H1 (cell line): ENCODE results near the gene KIF26B. TPM values are rescaled to one million over a fixed set of nuclear protein-coding genes. Genes with fewer than 3 reads are reported as not detected.

Source experiments
- CTCF ChIA-PET: fragments of 300-600 bp; sonication (Branson Sonifier 250); formaldehyde crosslinking; loops from one replicate; lab custom pipeline; 2021; ENCODE audit not compliant: partially characterized antibody; lab: Charles Lee
- POLR2A ChIA-PET: fragments of 300-600 bp; sonication (Branson Sonifier 250); formaldehyde crosslinking; loops from one replicate; lab custom pipeline; 2021; ENCODE audit warnings: inconsistent platforms; ENCODE audit not compliant: partially characterized antibody; lab: Charles Lee
- DNase-seq, 2 experiments: peaks; one replicate each; pipeline versions ENCODE4 v3.0.0 to v3.0.0-alpha.2; 2010 to 2022; ENCODE audit warnings: low spot score in 2 of 2, low read depth in 1 of 2, mixed read lengths in 1 of 2
- FAIRE-seq: peaks from 2 replicates; lab custom pipeline; 2011; peaks lifted over from hg19 to GRCh38; lab: Jason Lieb, UNC
- H2AFZ ChIP-seq: 2 replicates; pipeline ENCODE4 v1.8.1; 2012; ENCODE audit warnings: low read length, inconsistent platforms
- H2AK5ac ChIP-seq: 2 replicates; pipeline ENCODE4 v1.6.1; 2013; ENCODE audit warnings: low read depth, low read length
- H2BK120ac ChIP-seq: replicated peaks from 2 replicates; pipeline ENCODE3; 2013; ENCODE audit warnings: low read depth, low read length, inconsistent platforms
- H2BK12ac ChIP-seq: 2 replicates; pipeline ENCODE4 v1.6.1; 2013; ENCODE audit warnings: low read depth, low read length
- H2BK15ac ChIP-seq: 2 replicates; pipeline ENCODE4 v1.6.1; 2013; ENCODE audit warnings: low read length
- H2BK20ac ChIP-seq: 2 replicates; pipeline ENCODE4 v1.6.1; 2013; ENCODE audit warnings: low read length
- H2BK5ac ChIP-seq: 2 replicates; pipeline ENCODE4 v1.6.1; 2013; ENCODE audit warnings: low read depth, low read length
- H3K14ac ChIP-seq: 2 replicates; pipeline ENCODE4 v1.6.1; 2013; ENCODE audit warnings: inconsistent platforms; ENCODE audit not compliant: insufficient read length
- H3K18ac ChIP-seq: 2 replicates; pipeline ENCODE4 v1.6.1; 2013; ENCODE audit warnings: low read length; ENCODE audit errors: extremely low read depth
- H3K23ac ChIP-seq: 2 replicates; pipeline ENCODE4 v1.6.1; 2013; ENCODE audit warnings: inconsistent platforms; ENCODE audit not compliant: insufficient read length
- H3K23me2 ChIP-seq: 2 replicates; pipeline ENCODE4 v1.6.1; 2013; ENCODE audit warnings: low read depth, low read length
- H3K27ac ChIP-seq: 2 replicates; pipeline ENCODE4 v1.6.1; 2011; ENCODE audit warnings: low read depth, low read length, inconsistent platforms
- H3K27me3 ChIP-seq, 4 experiments: replicated peaks in 1 of 4; 1 replicate in 1 of 4; 2 replicates in 3 of 4; pipeline versions ENCODE4 v1.6.1 to v1.8.1; 2011 to 2013; ENCODE audit warnings: low read length in 3 of 4, mild to moderate bottlenecking in 3 of 4, inconsistent platforms in 2 of 4, mixed read lengths in 2 of 4, moderate library complexity in 1 of 4; ENCODE audit not compliant: control insufficient read depth in 3 of 4, insufficient read depth in 3 of 4; ENCODE audit errors: extremely low read depth in 1 of 4
- H3K36me3 ChIP-seq, 4 experiments: 2 replicates each; pipeline versions ENCODE4 v1.6.1 to v1.8.1; 2011 to 2013; ENCODE audit warnings: mild to moderate bottlenecking in 4 of 4, low read length in 3 of 4, moderate library complexity in 2 of 4, control low read depth in 1 of 4, inconsistent platforms in 1 of 4; ENCODE audit not compliant: insufficient read depth in 4 of 4, control insufficient read depth in 2 of 4
- H3K4ac ChIP-seq: replicated peaks from 2 replicates; pipeline ENCODE3; 2013; ENCODE audit warnings: low read length, low read depth, mixed read lengths, inconsistent platforms; ENCODE audit not compliant: insufficient read length
- H3K4me1 ChIP-seq, 4 experiments: replicated peaks in 1 of 4; 1 replicate in 1 of 4; 2 replicates in 3 of 4; pipeline versions ENCODE4 v1.6.1 to v1.8.1; 2011 to 2013; ENCODE audit warnings: low read length in 3 of 4, inconsistent platforms in 2 of 4, mixed read lengths in 1 of 4; ENCODE audit not compliant: insufficient read depth in 4 of 4, control insufficient read depth in 3 of 4
- H3K4me2 ChIP-seq, 2 experiments: 2 replicates each; pipeline versions ENCODE4 v1.6.1 to v1.8.1; 2011 to 2013; ENCODE audit warnings: low read depth in 2 of 2, low read length in 2 of 2, control low read depth in 1 of 2, inconsistent platforms in 1 of 2, mild to moderate bottlenecking in 1 of 2; ENCODE audit not compliant: insufficient read depth in 1 of 2
- H3K4me3 ChIP-seq, 4 experiments: fragments of 200-600, 300-600 bp in 1 of 4; sonication (generic), shearing (Covaris generic), sonication (Bioruptor Twin) in 1 of 4; 2 replicates each; pipeline versions ENCODE4 v1.5.1 to v1.8.1; 2011 to 2016; ENCODE audit warnings: low read length in 4 of 4, low read depth in 3 of 4, control low read depth in 2 of 4, inconsistent platforms in 2 of 4, mild to moderate bottlenecking in 2 of 4, mixed read lengths in 1 of 4, moderate library complexity in 1 of 4; ENCODE audit not compliant: insufficient read depth in 2 of 4; ENCODE audit errors: extremely low read depth in 1 of 4
- H3K56ac ChIP-seq: replicated peaks from 2 replicates; pipeline ENCODE3; 2013; ENCODE audit warnings: low read depth, mild to moderate bottlenecking, mixed read lengths, low read length, inconsistent platforms; ENCODE audit not compliant: insufficient read length
- H3K79me1 ChIP-seq: 2 replicates; pipeline ENCODE4 v1.6.1; 2013; ENCODE audit warnings: low read depth, low read length, control low read depth
- H3K79me2 ChIP-seq, 2 experiments: 2 replicates each; pipeline versions ENCODE4 v1.6.1 to v1.8.1; 2012 to 2013; ENCODE audit warnings: low read length in 2 of 2, mild to moderate bottlenecking in 2 of 2, inconsistent platforms in 1 of 2; ENCODE audit not compliant: insufficient read depth in 2 of 2, control insufficient read depth in 1 of 2
- H3K9ac ChIP-seq, 4 experiments: replicated peaks in 1 of 4; 1 replicate in 1 of 4; 2 replicates in 3 of 4; pipeline versions ENCODE4 v1.6.1 to v1.8.1; 2011 to 2013; ENCODE audit warnings: low read depth in 3 of 4, low read length in 3 of 4, control low read depth in 2 of 4, mild to moderate bottlenecking in 2 of 4, moderate library complexity in 2 of 4, inconsistent platforms in 1 of 4; ENCODE audit errors: extremely low read depth in 1 of 4
- H3K9me3 ChIP-seq, 2 experiments: 2 replicates each; pipeline versions ENCODE4 v1.6.1 to v1.8.1; 2012 to 2013; ENCODE audit warnings: mild to moderate bottlenecking in 2 of 2, moderate library complexity in 2 of 2, control low read depth in 1 of 2, inconsistent platforms in 1 of 2, low read depth in 1 of 2, low read length in 1 of 2, mixed read lengths in 1 of 2; ENCODE audit not compliant: insufficient read depth in 2 of 2
- H4K20me1 ChIP-seq, 2 experiments: replicated peaks in 1 of 2; 2 replicates each; pipeline versions ENCODE3 to v1.8.1; 2011 to 2013; ENCODE audit warnings: inconsistent platforms in 2 of 2, low read length in 2 of 2, mild to moderate bottlenecking in 1 of 2; ENCODE audit not compliant: insufficient read depth in 2 of 2, control insufficient read depth in 1 of 2
- H4K5ac ChIP-seq: 2 replicates; pipeline ENCODE4 v1.6.1; 2013; ENCODE audit warnings: low read length, low read depth, mixed read lengths, inconsistent platforms; ENCODE audit not compliant: insufficient read length
- H4K8ac ChIP-seq: 2 replicates; pipeline ENCODE4 v1.8.0; 2013; ENCODE audit warnings: mild to moderate bottlenecking, moderate library complexity, low read length, inconsistent platforms; ENCODE audit not compliant: insufficient read depth; ENCODE audit errors: extremely low read depth
- H4K91ac ChIP-seq: replicated peaks from 2 replicates; pipeline ENCODE3; 2013; ENCODE audit warnings: low read length, mixed read lengths, inconsistent platforms; ENCODE audit not compliant: insufficient read length
- ATF2 ChIP-seq: IDR thresholded peaks from 2 replicates; pipeline ENCODE4 v1.6.1; 2012; ENCODE audit warnings: low read length, inconsistent platforms
- CBX8 ChIP-seq: fragments of 300-800, 300-1000 bp; sonication (generic); IDR thresholded peaks from 2 replicates; pipeline ENCODE4 v1.7.1; 2016; ENCODE audit warnings: low read depth, low read length, borderline replicate concordance
- SIX5 ChIP-seq: IDR thresholded peaks from 2 replicates; pipeline ENCODE4 v1.6.1; 2011; ENCODE audit warnings: mild to moderate bottlenecking, low read depth, low read length
- TAF7 ChIP-seq: optimal IDR thresholded peaks from 2 replicates; pipeline ENCODE3; 2011; ENCODE audit warnings: low read depth, mild to moderate bottlenecking, inconsistent platforms, low read length, moderate library complexity, borderline replicate concordance
- WGBS, 2 experiments: shearing (Covaris generic) in 1 of 2; methylation state at CpG; one replicate each; pipeline versions ENCODE4 v1.1.6 to v1.1.7; 2013 to 2015; ENCODE audit warnings: low lambda C conversion rate in 2 of 2, mixed read lengths in 2 of 2, inconsistent platforms in 1 of 2, low coverage in 1 of 2, missing lambda C conversion rate in 1 of 2; ENCODE audit not compliant: insufficient replicate concordance in 2 of 2, insufficient coverage in 1 of 2, insufficient read length in 1 of 2; ENCODE audit errors: extremely low coverage in 1 of 2, missing lambda C conversion rate in 1 of 2; 5-methylcytosine and 5-hydroxymethylcytosine counted together
- polyA plus RNA-seq, 7 experiments: library from polyadenylated mRNA; depleted of rRNA in 3 of 7; stranded (reverse) in 5 of 7; unstranded in 2 of 7; fragments of >200 nt in 5 of 7; fragments of 200-250 nt in 2 of 7; gene quantifications; 1 replicate in 5 of 7; 2 replicates in 1 of 7; 4 replicates in 1 of 7; pipeline versions ENCODE4 v1.2.1 to v1.2.3, GENCODE V29; 2011 to 2013; ENCODE audit warnings: missing spikeins in 2 of 7, mixed read lengths in 2 of 7
- total RNA-seq: library from RNA; stranded (reverse); fragmentation: NEBNext Ultra II Directional; extraction: Animal tissue kit (Norgen Biotek cat#: 25700); gene quantifications from 2 replicates; pipeline ENCODE4 v1.2.1, GENCODE V29; 2021

KIF26B gene
- total and polyA plus RNA-seq, 2 of the 8 experiments (the other 6 are each of a cell fraction or from before 2014, with no cell fraction given) = 0.06 to 0.28 TPM

GRCh38 chr1:245685111-245685810, 530.5 kb downstream of the KIF26B start:
- Histone ChIP-seq H4K8ac (no peak overlapping the region; the same call in 1 of the 2 replicates), H3K4ac (no peak overlapping the region), H2BK20ac (no peak overlapping the region), H3K9me3 (no peaks in the 10 kb centered on the region), H2BK15ac (no peak overlapping the region), H3K18ac (no peak overlapping the region), H3K27ac (no peak overlapping the region), H3K79me1 (no peaks in the 10 kb centered on the region), H3K23me2 (peaks cover 2% of the 10 kb centered on the region; the same call in 1 of the 2 replicates), H3K56ac (no peak overlapping the region), H3K23ac (no peak overlapping the region), H4K20me1 (no peaks in the 10 kb centered on the region), H2BK5ac (no peak overlapping the region), H3K4me1 (no peaks in the 10 kb centered on the region; a peak in 1 of 7 replicates), H2BK120ac (no peak overlapping the region), H3K27me3 (peaks cover 0 to 23% (median 11%) of the 10 kb centered on the region in 4 experiments; a peak in 6 of 7 replicates), H4K5ac (no peak overlapping the region), H3K79me2 (no peaks in the 10 kb centered on the region), H2AFZ (no peak overlapping the region), H3K9ac (no peak overlapping the region), H4K91ac (no peak overlapping the region), H2AK5ac (no peak overlapping the region), H2BK12ac (no peak overlapping the region), H3K14ac (no peak overlapping the region), H3K4me2 (no peak overlapping the region), H3K4me3 (no peak overlapping the region), H3K36me3 (no peaks in the 10 kb centered on the region)
- WGBS, 2 experiments = 95% methylated on average over 25 of the region's 45 CpGs; no CpG with 5 or more reads in 1 of the 2 experiments
- POLR2A ChIA-PET = no interaction called here
- no peak for FAIRE-seq
- CTCF ChIA-PET = interaction anchor here (0.6 to 1.6 kb wide), 8 partner anchors 9 to 537 kb away, joined by 3 to 4 read pairs (median 3); no protein-coding TSS in a partner anchor
- TF ChIP-seq ATF2 (no peak), SIX5 (no peak), CBX8 (no peak), TAF7 (no peak)
- DNase-seq = no peak
